Endothelial cell of umbilical vein (primary cell): ENCODE data around the gene PRCD. TPM values are rescaled to one million over a fixed set of nuclear protein-coding genes. Genes with fewer than 3 reads are reported as not detected.

Source experiments
- BruUV-seq: library from RNA; stranded (reverse); fragments of 400-500 nt; replicated peaks from 2 replicates; lab custom pipeline; 2021; lab: Mats Ljungman, UMichigan
- CTCF ChIA-PET: fragments of 300-600, 350-600 bp; sonication (Branson Sonifier 250); formaldehyde crosslinking; loops from one replicate; lab custom pipeline; 2021; ENCODE audit warnings: antibody characterized with exemption, inconsistent platforms; lab: Charles Lee
- POLR2A ChIA-PET: fragments of 300-600, 350-600 bp; sonication (Branson Sonifier 250); formaldehyde crosslinking; loops from one replicate; lab custom pipeline; 2021; ENCODE audit warnings: antibody characterized with exemption, inconsistent platforms; lab: Charles Lee
- DNase-seq: peaks from one replicate; pipeline ENCODE4 v3.0.0-alpha.2; 2011; ENCODE audit warnings: low read depth, low spot score
- FAIRE-seq: peaks from 2 replicates; lab custom pipeline; 2011; peaks lifted over from hg19 to GRCh38; lab: Jason Lieb, UNC
- H2AFZ ChIP-seq: 2 replicates; pipeline ENCODE4 v1.6.0; 2012; ENCODE audit warnings: low read depth, low read length, control low read depth, inconsistent platforms
- H3K27ac ChIP-seq: 2 replicates; pipeline ENCODE4 v1.5.1; 2011; ENCODE audit warnings: low read depth, mild to moderate bottlenecking, control low read depth, low read length, moderate library complexity; ENCODE audit not compliant: insufficient read depth
- H3K27me3 ChIP-seq, 2 experiments: 2 replicates each; pipeline versions ENCODE4 v1.6.0 to v1.6.1; 2011; ENCODE audit warnings: low read length in 2 of 2, mixed read lengths in 1 of 2; ENCODE audit not compliant: control insufficient read depth in 2 of 2, insufficient read depth in 2 of 2
- H3K36me3 ChIP-seq, 2 experiments: 2 replicates in 1 of 2; 3 replicates in 1 of 2; pipeline ENCODE4 v1.5.1; 2011; ENCODE audit warnings: low read length in 2 of 2, mild to moderate bottlenecking in 1 of 2, moderate library complexity in 1 of 2; ENCODE audit not compliant: control insufficient read depth in 2 of 2, insufficient read depth in 2 of 2; ENCODE audit errors: extremely low read depth in 1 of 2
- H3K4me1 ChIP-seq: 3 replicates; pipeline ENCODE4 v1.5.1; 2011; ENCODE audit warnings: mild to moderate bottlenecking, low read length; ENCODE audit not compliant: control insufficient read depth, insufficient read depth; ENCODE audit errors: extremely low read depth
- H3K4me2 ChIP-seq: 2 replicates; pipeline ENCODE4 v1.6.1; 2011; ENCODE audit warnings: low read length, control low read depth, mixed read lengths; ENCODE audit not compliant: insufficient read depth
- H3K4me3 ChIP-seq, 3 experiments: fragments of 200-600 bp in 1 of 3; sonication (generic), shearing (Covaris generic) in 1 of 3; replicated peaks in 1 of 3; 2 replicates each; pipeline ENCODE4 v1.5.1; 2011 to 2016; ENCODE audit warnings: control low read depth in 3 of 3, low read length in 3 of 3, mild to moderate bottlenecking in 2 of 3, inconsistent platforms in 1 of 3, low read depth in 1 of 3, moderate library complexity in 1 of 3; ENCODE audit not compliant: insufficient read depth in 1 of 3
- H3K79me2 ChIP-seq: 2 replicates; pipeline ENCODE4 v1.6.0; 2012; ENCODE audit warnings: low read length, inconsistent platforms; ENCODE audit not compliant: control insufficient read depth, insufficient read depth
- H3K9ac ChIP-seq: replicated peaks from 2 replicates; pipeline ENCODE3; 2011; ENCODE audit warnings: low read length, control low read depth; ENCODE audit not compliant: insufficient read depth; ENCODE audit errors: extremely low read depth
- H3K9me1 ChIP-seq: replicated peaks from 3 replicates; pipeline ENCODE4 v1.6.0; 2011; ENCODE audit warnings: mild to moderate bottlenecking, low read length; ENCODE audit not compliant: control insufficient read depth, insufficient read depth; ENCODE audit errors: extremely low read depth
- H3K9me3 ChIP-seq: replicated peaks from 2 replicates; pipeline ENCODE4 v1.5.1; 2012; ENCODE audit warnings: low read length, inconsistent platforms; ENCODE audit not compliant: control insufficient read depth, insufficient read depth
- H4K20me1 ChIP-seq: replicated peaks from 2 replicates; pipeline ENCODE3; 2011; ENCODE audit warnings: mild to moderate bottlenecking, low read length; ENCODE audit not compliant: control insufficient read depth, insufficient read depth; ENCODE audit errors: extremely low read depth
- CTCF ChIP-seq, 2 donors: IDR thresholded peaks; 1 replicate in 1 of 2; 2 replicates in 1 of 2; pipeline ENCODE4 v1.5.1; 2011; ENCODE audit warnings: low read length in 2 of 2, mild to moderate bottlenecking in 2 of 2, moderate library complexity in 2 of 2, control low read depth in 1 of 2, inconsistent platforms in 1 of 2, low read depth in 1 of 2; ENCODE audit not compliant: insufficient read depth in 1 of 2; ENCODE audit errors: extremely low read depth in 1 of 2
- EZH2 ChIP-seq: IDR thresholded peaks from 2 replicates; pipeline ENCODE4 v1.6.1; 2012; ENCODE audit warnings: borderline replicate concordance, low read depth, mild to moderate bottlenecking, moderate library complexity, low read length, inconsistent platforms; ENCODE audit not compliant: severe bottlenecking
- FOS ChIP-seq: IDR thresholded peaks from 2 replicates; pipeline ENCODE4 v1.6.1; 2011; ENCODE audit warnings: mild to moderate bottlenecking, low read length, moderate library complexity, borderline replicate concordance; ENCODE audit not compliant: insufficient read depth
- GATA2 ChIP-seq: IDR thresholded peaks from 2 replicates; pipeline ENCODE4 v1.7.0; 2011; ENCODE audit warnings: low read depth, mild to moderate bottlenecking, moderate library complexity, mixed read lengths, low read length; ENCODE audit not compliant: insufficient read length, insufficient read depth
- JUN ChIP-seq: IDR thresholded peaks from 2 replicates; pipeline ENCODE4 v1.6.1; 2011; ENCODE audit warnings: borderline replicate concordance, low read depth; ENCODE audit not compliant: insufficient read length, insufficient read depth
- MYC ChIP-seq: IDR thresholded peaks from one replicate; pipeline ENCODE4 v1.6.1; 2011; ENCODE audit warnings: mild to moderate bottlenecking, low read depth, low read length
- POLR2A ChIP-seq: IDR thresholded peaks from 2 replicates; pipeline ENCODE4 v1.6.1; 2012; ENCODE audit warnings: low read depth, mild to moderate bottlenecking, control low read depth, low read length
- POLR2AphosphoS5 ChIP-seq: IDR thresholded peaks from 2 replicates; pipeline ENCODE4 v1.6.1; 2012; ENCODE audit warnings: low read depth, mild to moderate bottlenecking, control low read depth, low read length, moderate library complexity; ENCODE audit not compliant: insufficient read depth
- dilution Hi-C: fragments of 300-500 bp; cut with MboI; formaldehyde crosslinking; loops from one replicate; pipeline ENCODE4 v1.15.0; 2019; ENCODE audit warnings: low sequenced_read_pairs; ENCODE audit not compliant: extremely low pct_ligation_motif_present
- intact Hi-C: fragments of 100-400 bp; cut with micrococcal nuclease; formaldehyde crosslinking; loops from one replicate; pipeline ENCODE4 v1.10.0; 2022
- polyA plus RNA-seq, 4 experiments: library from polyadenylated mRNA; depleted of rRNA in 3 of 4; stranded (reverse) in 3 of 4; unstranded in 1 of 4; fragments of >200 nt; gene quantifications; 2 replicates each; pipeline versions ENCODE4 v1.2.1 to v1.2.3, GENCODE V29; 2011 to 2012; ENCODE audit warnings: missing spikeins in 1 of 4
- total RNA-seq: library from RNA; stranded (reverse); gene quantifications from 2 replicates; pipeline ENCODE4 v1.2.3, GENCODE V29; 2021
- TF ChIP-seq, protein P1 (sequence below): IDR thresholded peaks from 2 replicates; pipeline ENCODE4 v1.6.1; 2011; ENCODE audit not compliant: insufficient read depth, insufficient read length

PRCD gene
- total and polyA plus RNA-seq, 2 donors (not counting 3 experiments of a cell fraction or from before 2014, with no cell fraction given), result not detected

GRCh38 chr17:76497699-76497978 is 42.2 kb upstream of the PRCD start:
- no peak overlapping the region for H3K4me3 ChIP-seq
- POLR2A ChIA-PET, result no interaction called here
- H3K27ac ChIP-seq, result peak overlapping the region; percentile 93

More at GRCh38 chr17:76497699-76497978, 42.2 kb upstream of the PRCD start:
- FAIRE-seq, result no peak
- CTCF ChIA-PET, result interaction anchor here (0.8 to 3.0 kb wide), 6 partner anchors 9 to 70 kb away, joined by 3 to 20 read pairs (median 4); partner anchors contain the start of gene AANAT
- intact Hi-C loops, result no loop called here
- no peaks in the 10 kb centered on the region for H3K9me3 ChIP-seq
- H3K36me3 ChIP-seq, result no peaks in the 10 kb centered on the region
- H3K27me3 ChIP-seq, result no peaks in the 10 kb centered on the region
- H2AFZ ChIP-seq, result no peak overlapping the region
- no peak for DNase-seq
- H3K9me1 ChIP-seq, result no peaks in the 10 kb centered on the region
- TF ChIP-seq GATA2 (no peak), POLR2A (no peak), MYC (no peak), POLR2AphosphoS5 (no peak), FOS (no peak), CTCF (IDR thresholded peaks at IDR 0.05; ENCODE audit: extremely low read depth in 1 of 2, insufficient read depth in 1 of 2, low read depth in 1 of 2, low read length in 2 of 2) (no peak), JUN (no peak), EZH2 (no peak)
- TF ChIP-seq, protein P1, sequence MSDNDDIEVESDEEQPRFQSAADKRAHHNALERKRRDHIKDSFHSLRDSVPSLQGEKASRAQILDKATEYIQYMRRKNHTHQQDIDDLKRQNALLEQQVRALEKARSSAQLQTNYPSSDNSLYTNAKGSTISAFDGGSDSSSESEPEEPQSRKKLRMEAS, result no peak
- BruUV-seq, result no TSS peak
- peaks cover 48% of the 10 kb centered on the region for H3K4me1 ChIP-seq
- H3K79me2 ChIP-seq, result peaks cover 19% of the 10 kb centered on the region
- H4K20me1 ChIP-seq, result no peaks in the 10 kb centered on the region
- dilution Hi-C loops, result no loop called here
- H3K9ac ChIP-seq, result peak overlapping the region; percentile 27
- H3K4me2 ChIP-seq, result peak overlapping the region; percentile 49
